NCI-H1048 (cell line): ENCODE measurements around the gene RBM41.

Experiments used
- DNase-seq: peaks from one replicate; lab custom pipeline; 2025; lab: John Stamatoyannopoulos, UW

The RBM41 gene

GRCh38 chrX:107029752-107030151, 88.9 kb downstream of the RBM41 start:
- no peak for DNase-seq

- DNase-seq = no peak
Measured at GRCh38 chrX:107025545-107025944, 93.1 kb downstream of the RBM41 start.

- DNase-seq = no peak
Measured at GRCh38 chrX:107014936-107015335, 103.7 kb downstream of the RBM41 start.
